Large intestine (tissue), 3 donors: ENCODE measurements around the gene GPN2. TPM values are rescaled to one million over a fixed set of nuclear protein-coding genes. Genes with fewer than 3 reads are reported as not detected.
A peak's percentile ranks its signal among the peaks of the same experiment; 100 is the strongest.

Source experiments
- DNase-seq, 2 donors: peaks; one replicate each; pipeline versions ENCODE4 v3.0.0 to v3.0.0-alpha.2; 2013
- H3K27ac ChIP-seq: one replicate; pipeline ENCODE4 v1.5.1; 2013; ENCODE audit warnings: low read length
- H3K27me3 ChIP-seq: 2 replicates; pipeline ENCODE4 v1.6.1; 2013; ENCODE audit warnings: low read length; ENCODE audit not compliant: control insufficient read depth, insufficient read depth
- H3K36me3 ChIP-seq: 2 replicates; pipeline ENCODE4 v1.6.1; 2013; ENCODE audit warnings: low read length; ENCODE audit not compliant: control insufficient read depth, insufficient read depth
- H3K4me1 ChIP-seq: one replicate; pipeline ENCODE4 v1.6.1; 2013; ENCODE audit warnings: low read length; ENCODE audit not compliant: control insufficient read depth, insufficient read depth
- H3K4me3 ChIP-seq: one replicate; pipeline ENCODE4 v1.5.1; 2013; ENCODE audit warnings: low read length
- H3K9me3 ChIP-seq: one replicate; pipeline ENCODE4 v1.6.1; 2013; ENCODE audit warnings: mild to moderate bottlenecking, low read depth, low read length, moderate library complexity; ENCODE audit not compliant: control insufficient read depth
- WGBS: methylation state at CpG from one replicate; pipeline ENCODE4 v1.1.5; 2013; ENCODE audit warnings: low lambda C conversion rate; ENCODE audit not compliant: insufficient coverage; 5-methylcytosine and 5-hydroxymethylcytosine counted together
- polyA plus RNA-seq: library from polyadenylated mRNA; unstranded; fragments of 120-200 nt; gene quantifications from one replicate; pipeline ENCODE4 v1.2.1, GENCODE V29; 2013

The GPN2 gene
- polyA plus RNA-seq, 1 donor, result 28.5 TPM

DNA sequence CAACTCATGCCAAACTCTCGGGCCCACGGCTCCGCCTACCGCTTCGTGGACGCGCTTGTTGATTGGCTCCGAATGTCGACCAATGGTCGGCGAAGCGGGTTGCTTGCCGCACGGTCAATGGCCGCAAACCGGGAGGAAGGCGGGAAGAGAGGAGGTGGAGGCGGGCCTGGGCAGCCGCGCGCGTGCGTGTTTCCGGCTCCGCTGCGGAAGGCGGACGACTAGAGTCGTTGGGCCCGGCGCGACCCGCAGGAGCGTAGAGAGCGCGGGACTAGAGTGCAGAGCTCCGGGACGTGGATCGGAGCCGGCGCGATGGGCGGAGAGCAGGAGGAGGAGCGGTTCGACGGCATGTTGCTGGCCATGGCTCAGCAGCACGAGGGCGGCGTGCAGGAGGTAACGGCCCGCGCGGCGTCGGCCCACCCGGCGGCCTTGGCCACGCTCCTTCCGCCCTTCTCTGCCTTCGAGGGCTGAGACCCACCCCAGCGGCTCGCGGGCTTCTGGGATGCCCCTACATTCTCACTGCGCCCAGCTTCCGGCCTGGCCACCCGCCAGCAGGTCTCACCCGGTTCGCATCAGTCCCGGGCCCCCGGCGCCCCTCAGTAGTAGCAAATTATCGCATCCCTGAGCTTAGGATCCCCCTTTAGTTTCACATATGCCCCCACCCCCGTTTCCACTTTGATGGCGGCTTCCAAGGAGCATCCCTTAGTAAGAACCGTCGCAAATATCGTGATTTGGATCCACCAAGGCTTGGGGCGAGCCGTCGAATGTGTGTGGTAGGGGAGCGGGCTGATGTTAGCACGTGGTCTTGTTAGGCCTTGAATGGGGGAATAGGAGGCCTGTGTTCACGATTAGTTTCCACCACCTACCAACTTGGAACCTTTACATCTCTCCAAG is 31.7 kb upstream of the GPN2 start, which contains the start of gene NUDC:
Gene NUDC (plus strand): TSS at position 204 of the 891 bp plus-strand sequence. CDS start 106 bp downstream, at position 310.
- peaks cover 12% of the 10 kb centered on the region for H3K4me1 ChIP-seq
- peak within 1 kb of the TSS; percentile 86 for H3K4me3 ChIP-seq
- peak within 1 kb of the TSS; percentile 66 for H3K27ac ChIP-seq
- WGBS, result no CpG with 5 or more reads among the region's 83 CpGs
- H3K9me3 ChIP-seq, result no peaks in the 10 kb centered on the region
- DNase-seq, result peak; percentile 96 to 98
- H3K36me3 ChIP-seq, result peaks cover 23% of the 10 kb centered on the region
- no peaks in the 10 kb centered on the region for H3K27me3 ChIP-seq

DNA sequence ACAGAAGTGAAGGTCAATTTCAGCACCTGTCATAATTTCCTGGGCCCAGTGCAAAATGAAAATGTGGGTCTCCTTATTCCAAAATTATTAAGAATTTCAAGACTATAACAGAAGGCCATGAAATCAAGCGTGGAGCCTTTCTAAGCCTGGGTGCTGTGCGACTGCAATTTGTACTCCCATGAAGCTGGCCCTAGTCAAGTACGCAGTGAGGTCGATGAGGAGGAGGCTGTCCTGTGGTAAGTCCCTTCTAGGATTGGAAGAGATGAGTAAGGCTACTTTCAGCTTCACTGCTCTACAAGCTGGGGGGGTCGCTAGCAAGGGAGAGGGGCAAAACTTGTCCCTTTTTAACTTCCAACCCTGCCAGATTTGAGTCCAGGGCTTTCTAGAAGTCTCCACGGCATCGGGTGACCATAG is 31.1 kb upstream of the GPN2 start:
- DNase-seq, result no peak
- Histone ChIP-seq H3K9me3 (no peaks in the 10 kb centered on the region), H3K36me3 (peaks cover 17% of the 10 kb centered on the region), H3K27ac (peak overlapping the region; percentile 36), H3K4me1 (peaks cover 12% of the 10 kb centered on the region), H3K4me3 (peak overlapping the region; percentile 86), H3K27me3 (no peaks in the 10 kb centered on the region)
- WGBS, result no CpG with 5 or more reads among the region's 7 CpGs

GRCh38 chr1:26915204-26915842 is 25.2 kb upstream of the GPN2 start:
- H3K27ac ChIP-seq, result peak overlapping the region; percentile 80

DNA sequence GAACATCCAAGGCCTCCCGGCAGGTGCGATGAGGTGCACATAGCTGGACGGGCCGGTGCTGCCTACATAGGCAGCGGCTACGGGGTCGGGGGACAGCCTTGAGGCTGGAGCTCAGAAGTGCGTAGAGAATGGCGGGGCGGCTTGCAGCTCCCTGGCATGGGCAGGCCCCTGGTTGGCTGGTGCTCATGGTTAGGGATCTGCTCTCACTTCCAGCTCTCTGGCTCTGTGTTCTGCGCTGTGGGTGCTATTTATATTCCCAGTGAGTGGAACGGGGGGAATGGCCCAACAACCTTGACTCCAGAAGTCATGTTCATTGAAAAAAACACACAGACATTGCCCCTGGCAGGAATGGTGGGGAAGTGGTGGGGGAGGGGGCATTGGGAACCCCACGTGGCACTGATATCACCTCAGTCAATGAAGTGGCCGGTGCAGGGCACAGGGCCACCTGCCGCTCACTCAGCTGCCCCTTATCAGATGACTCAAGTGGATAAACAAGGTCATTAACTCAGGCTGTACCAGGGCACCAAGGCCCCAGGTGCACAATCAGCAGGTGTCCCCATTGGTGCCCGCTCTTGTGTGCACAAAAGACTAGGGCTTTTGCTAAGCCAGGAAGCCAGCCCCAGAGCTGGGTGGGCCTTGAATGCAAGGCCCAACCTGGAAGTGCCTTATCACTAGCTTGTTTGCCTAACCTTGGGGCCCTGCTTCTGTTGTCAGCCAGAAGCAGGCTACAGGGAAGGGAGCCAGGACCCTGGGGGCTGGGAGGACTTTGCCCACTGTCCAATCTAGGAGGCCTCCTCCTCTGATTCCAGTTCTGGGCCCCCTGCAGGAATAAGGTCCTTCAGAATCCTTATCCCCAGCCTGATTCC is 23.9 kb upstream of the GPN2 start, which contains the start of gene NR0B2:
Gene NR0B2 (minus strand): TSS at position 222 of the 866 bp plus-strand sequence. CDS start 35 bp downstream, at position 187.
- WGBS, result no CpG with 5 or more reads among the region's 16 CpGs
- H3K4me1 ChIP-seq, result peaks cover 20% of the 10 kb centered on the region
- H3K4me3 ChIP-seq, result peak within 1 kb of the TSS; percentile 79
- no peaks in the 10 kb centered on the region for H3K9me3 ChIP-seq
- peaks cover 19% of the 10 kb centered on the region for H3K36me3 ChIP-seq
- H3K27ac ChIP-seq, result peak within 1 kb of the TSS; percentile 95
- DNase-seq, result peak; percentile 98 to 99
- no peaks in the 10 kb centered on the region for H3K27me3 ChIP-seq

More at GRCh38 chr1:26915204-26915842, 25.2 kb upstream of the GPN2 start:
- peaks cover 16% of the 10 kb centered on the region for H3K36me3 ChIP-seq
- H3K4me1 ChIP-seq, result peaks cover 20% of the 10 kb centered on the region
- WGBS, result no CpG with 5 or more reads among the region's 5 CpGs
- H3K9me3 ChIP-seq, result no peaks in the 10 kb centered on the region
- no peaks in the 10 kb centered on the region for H3K27me3 ChIP-seq
- no peak overlapping the region for H3K4me3 ChIP-seq
- DNase-seq, result peak in 1 of 2 donors; percentile 64

- peak overlapping the region; percentile 95 for H3K27ac ChIP-seq
- no peak for DNase-seq
- no peaks in the 10 kb centered on the region for H3K9me3 ChIP-seq
- H3K4me3 ChIP-seq, result peak overlapping the region; percentile 79
- no peaks in the 10 kb centered on the region for H3K27me3 ChIP-seq
- peaks cover 19% of the 10 kb centered on the region for H3K36me3 ChIP-seq
- no CpG with 5 or more reads among the region's 5 CpGs for WGBS
- H3K4me1 ChIP-seq, result peaks cover 20% of the 10 kb centered on the region
Observed at GRCh38 chr1:26913389-26913753, 23.3 kb upstream of the GPN2 start.

DNA sequence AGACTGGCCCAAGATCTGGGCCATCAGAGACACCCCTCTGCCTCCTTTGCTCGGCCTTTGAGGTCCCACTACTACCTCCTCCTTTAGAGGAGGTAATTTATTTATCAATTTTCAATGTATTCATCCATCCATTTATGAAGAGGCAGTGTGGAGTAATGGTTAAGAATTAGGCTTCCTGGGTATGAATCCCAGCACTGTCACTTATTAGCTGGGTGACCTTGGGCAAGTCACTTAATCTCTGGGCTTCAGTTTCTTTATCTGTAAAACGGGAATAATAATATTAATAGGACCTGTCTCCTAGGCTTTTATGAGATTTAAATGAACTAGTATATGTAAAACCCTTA is 22.0 kb upstream of the GPN2 start:
- no peak for DNase-seq
- peaks cover 20% of the 10 kb centered on the region for H3K4me1 ChIP-seq
- peaks cover 19% of the 10 kb centered on the region for H3K36me3 ChIP-seq
- peak overlapping the region; percentile 95 for H3K27ac ChIP-seq
- no peaks in the 10 kb centered on the region for H3K9me3 ChIP-seq
- 0% methylated on average over 1 of the region's 2 CpGs for WGBS
- no peaks in the 10 kb centered on the region for H3K27me3 ChIP-seq
- peak overlapping the region; percentile 79 for H3K4me3 ChIP-seq

GRCh38 chr1:26911399-26912146 is 21.5 kb upstream of the GPN2 start:
- Histone ChIP-seq H3K4me3 (peak overlapping the region; percentile 79), H3K27me3 (no peaks in the 10 kb centered on the region), H3K27ac (peak overlapping the region; percentile 95), H3K9me3 (no peaks in the 10 kb centered on the region), H3K36me3 (peaks cover 19% of the 10 kb centered on the region), H3K4me1 (peaks cover 23% of the 10 kb centered on the region)
- DNase-seq, result no peak
- WGBS, result no CpG with 5 or more reads among the region's 8 CpGs

- Histone ChIP-seq H3K36me3 (peaks cover 19% of the 10 kb centered on the region), H3K4me3 (peak overlapping the region; percentile 79), H3K9me3 (no peaks in the 10 kb centered on the region), H3K4me1 (peaks cover 20% of the 10 kb centered on the region), H3K27me3 (no peaks in the 10 kb centered on the region), H3K27ac (peak overlapping the region; percentile 95)
- WGBS, result no CpG with 5 or more reads among the region's 4 CpGs
- peak; percentile 56 to 75 for DNase-seq
Observed at GRCh38 chr1:26910343-26911160, 20.5 kb upstream of the GPN2 start.

DNA sequence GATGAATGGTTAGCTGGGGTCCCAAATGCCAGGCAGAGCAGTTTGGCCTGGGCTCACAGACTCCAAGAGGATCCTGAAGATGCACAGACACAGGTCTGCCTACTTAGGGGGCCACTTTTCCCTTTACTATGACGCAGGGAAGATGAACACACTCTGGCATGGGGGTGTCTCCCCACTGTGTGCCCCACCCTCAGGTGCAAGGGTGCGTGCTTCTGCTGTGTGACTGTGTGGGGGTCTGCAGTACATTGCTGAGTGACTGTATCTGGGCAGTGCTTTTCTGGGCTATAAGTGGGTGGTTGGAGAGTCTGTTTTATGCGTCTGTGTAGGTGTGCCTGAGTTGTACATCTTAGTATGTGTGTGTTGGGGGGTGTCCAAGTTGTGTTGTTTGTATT is 19.9 kb upstream of the GPN2 start:
- Histone ChIP-seq H3K4me3 (no peak overlapping the region), H3K4me1 (peaks cover 14% of the 10 kb centered on the region), H3K27me3 (no peaks in the 10 kb centered on the region), H3K27ac (peak overlapping the region; percentile 61), H3K9me3 (no peaks in the 10 kb centered on the region), H3K36me3 (peaks cover 19% of the 10 kb centered on the region)
- no peak for DNase-seq
- WGBS, result no CpG with 5 or more reads among the region's 3 CpGs
